Amniotic epithelial cell (primary cell): ENCODE measurements around the gene AFF2.
A peak's percentile ranks its signal among the peaks of the same experiment; 100 is the strongest.

ENCODE experiments used
- DNase-seq: peaks from one replicate; pipeline ENCODE4 v3.0.0-alpha.2; 2010; ENCODE audit warnings: low read depth

Gene AFF2

GRCh38 chrX:148500423-148501385, at the start of gene AFF2:
TSS of gene AFF2 (plus strand) at chrX:148500617. CDS start at chrX:148501098, 481 bp downstream.
- DNase-seq: peak; percentile 4

- DNase-seq: no peak
These were observed 43.1 kb upstream of the AFF2 start for GRCh38 chrX:148457279-148457678.

DNA sequence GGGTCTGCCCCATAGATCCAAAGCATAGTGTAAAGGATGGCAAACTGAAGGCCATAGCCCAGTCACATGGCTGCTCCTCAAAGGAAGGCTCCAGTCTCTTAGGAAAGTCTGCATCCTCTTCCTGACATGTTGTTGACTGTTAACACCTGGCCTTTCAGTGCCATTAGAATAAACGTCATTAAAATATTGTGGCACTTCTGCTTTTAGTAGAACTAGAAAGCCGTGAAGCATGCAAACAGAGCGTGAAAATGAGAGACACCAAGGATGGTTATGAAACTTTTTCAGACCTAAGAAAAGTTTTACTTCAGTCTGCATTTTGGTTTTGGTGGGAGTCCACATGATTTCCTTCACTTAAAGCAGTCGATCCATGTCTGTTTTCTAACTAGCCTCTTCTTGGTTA, 41.1 kb upstream of the AFF2 start:
- no peak for DNase-seq

DNA sequence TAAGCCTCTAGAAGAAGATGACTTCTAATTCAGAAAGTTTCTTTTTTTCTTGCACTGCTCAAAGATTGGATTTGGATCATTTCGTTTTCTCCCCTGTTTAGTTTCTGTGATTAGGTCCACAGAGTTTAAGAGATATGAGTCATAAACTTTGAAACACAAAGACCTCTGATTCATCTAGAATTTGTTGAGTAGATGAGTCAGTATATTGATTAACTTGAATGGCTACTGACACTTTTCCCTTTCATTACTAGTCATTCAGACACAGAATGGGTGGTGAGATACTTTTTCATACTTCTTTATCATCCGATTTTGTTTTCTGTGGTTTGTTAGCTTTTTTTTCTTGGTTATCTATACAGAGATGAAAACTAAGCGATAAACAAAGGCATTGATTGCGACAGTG, 34.1 kb upstream of the AFF2 start:
- no peak for DNase-seq

DNA sequence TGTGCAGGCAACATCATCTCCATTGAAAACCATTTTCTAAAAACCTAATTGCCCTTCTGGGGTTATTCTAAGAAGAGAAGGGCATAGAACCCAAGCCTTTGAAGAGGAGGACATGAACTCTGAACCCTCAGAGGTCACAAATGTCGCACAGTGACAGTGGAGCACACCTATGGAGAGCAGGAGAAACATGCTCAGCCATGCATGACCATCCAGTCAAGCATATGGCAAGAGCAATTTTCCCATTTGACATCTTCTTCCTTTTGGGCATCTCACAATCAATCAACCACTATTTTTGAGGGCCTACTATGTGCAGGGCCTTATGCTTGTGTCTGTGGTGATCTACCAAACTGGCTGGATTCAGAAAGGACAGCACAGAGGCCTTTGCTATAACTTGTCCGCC, 30.1 kb upstream of the AFF2 start:
- no peak for DNase-seq

GRCh38 chrX:148474030-148474429, 26.4 kb upstream of the AFF2 start:
- DNase-seq: no peak

- no peak for DNase-seq
These were observed 8.4 kb upstream of the AFF2 start for GRCh38 chrX:148492057-148492456.

DNA sequence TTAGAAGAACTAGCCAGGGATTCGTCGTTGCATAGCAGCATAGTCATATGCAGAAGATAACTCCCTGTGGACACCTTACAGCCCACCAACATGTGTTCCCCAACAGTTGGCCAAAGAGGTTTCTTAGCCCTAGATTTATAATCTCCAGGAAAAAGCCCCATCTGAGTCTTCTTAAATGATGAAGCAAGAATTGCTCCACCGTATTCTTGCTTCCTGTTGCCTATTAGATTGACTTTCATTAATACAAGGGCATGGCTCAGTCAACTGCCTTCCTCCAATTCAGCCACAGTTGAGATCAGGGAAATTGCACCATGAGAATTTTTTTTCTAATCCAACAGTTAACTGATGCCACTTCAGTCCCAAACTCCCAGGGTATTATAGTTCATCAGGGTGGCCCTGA, 5.2 kb upstream of the AFF2 start:
- DNase-seq: no peak

GRCh38 chrX:148498067-148498466, 2.4 kb upstream of the AFF2 start:
- no peak for DNase-seq

DNA sequence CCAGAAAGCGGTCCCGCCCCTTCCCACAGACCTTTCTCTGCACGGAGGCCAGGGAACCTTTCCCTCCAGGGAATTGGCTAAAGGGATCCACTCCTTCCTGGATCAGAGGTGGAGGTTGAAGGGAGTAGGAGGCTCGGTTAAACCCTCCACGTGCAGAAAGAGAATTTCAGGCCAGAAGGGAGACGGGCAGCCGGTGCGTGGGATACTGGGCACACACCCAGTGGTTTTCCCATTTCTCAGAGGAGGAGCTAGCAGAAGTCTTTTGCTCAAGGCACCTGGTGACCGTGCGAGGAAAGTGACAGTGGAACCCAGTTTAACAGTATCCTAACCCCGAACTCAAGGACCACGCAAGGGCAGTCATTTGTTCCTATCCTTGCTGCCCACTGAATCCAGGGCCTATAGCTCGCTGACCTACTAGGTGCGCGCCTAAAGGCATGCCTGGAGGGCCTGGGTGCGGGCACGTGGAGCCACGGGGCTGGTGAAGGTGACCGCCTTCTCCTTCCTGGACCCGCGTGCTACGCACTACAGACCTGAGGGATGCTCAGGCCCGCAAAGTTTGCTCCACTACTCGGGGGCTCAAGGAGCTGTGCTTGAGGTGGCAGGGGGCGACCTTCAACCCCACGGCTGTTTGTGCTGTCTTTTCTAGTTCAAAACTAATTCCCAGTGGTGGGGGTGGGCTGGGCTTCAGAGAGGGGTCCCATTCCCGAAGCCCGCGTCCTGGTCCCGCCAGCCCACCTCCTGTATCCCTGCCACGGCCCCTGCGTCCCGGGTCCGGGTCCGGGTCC, 587 bp upstream of the AFF2 start:
- DNase-seq: no peak

DNA sequence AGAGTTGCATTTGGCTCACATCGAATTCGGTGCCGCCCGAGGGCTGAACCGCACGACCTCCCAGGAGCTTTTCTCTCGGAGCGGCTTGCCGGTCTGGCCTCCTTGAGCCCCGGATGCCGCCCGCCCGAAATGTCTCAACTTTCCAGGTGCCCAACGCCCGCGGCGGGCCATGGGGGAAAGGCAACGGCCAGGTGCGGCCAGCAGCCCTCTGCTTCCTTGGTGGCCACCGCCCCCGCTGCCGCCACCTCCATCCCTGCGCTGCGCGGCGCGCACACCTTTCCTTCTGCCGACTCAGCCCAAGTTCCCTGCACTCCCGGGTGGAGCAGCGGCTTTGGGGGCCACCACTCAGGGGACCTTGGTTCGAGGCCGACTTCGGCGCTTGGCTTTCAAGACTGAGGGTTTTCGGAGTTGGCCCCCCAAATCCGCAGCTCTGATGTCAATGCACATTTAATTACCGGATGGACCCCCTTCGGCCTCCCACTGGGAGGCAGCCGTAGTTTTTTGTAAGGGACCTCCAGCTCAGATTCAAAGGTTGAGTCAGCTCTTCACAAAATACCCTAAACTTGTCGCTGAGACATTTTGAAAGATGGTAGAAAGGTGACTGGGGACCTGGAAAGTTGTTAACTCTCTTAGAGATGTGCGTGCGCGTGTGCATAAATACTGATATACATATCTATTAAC, 1.1 kb downstream of the AFF2 start:
- no peak for DNase-seq

DNA sequence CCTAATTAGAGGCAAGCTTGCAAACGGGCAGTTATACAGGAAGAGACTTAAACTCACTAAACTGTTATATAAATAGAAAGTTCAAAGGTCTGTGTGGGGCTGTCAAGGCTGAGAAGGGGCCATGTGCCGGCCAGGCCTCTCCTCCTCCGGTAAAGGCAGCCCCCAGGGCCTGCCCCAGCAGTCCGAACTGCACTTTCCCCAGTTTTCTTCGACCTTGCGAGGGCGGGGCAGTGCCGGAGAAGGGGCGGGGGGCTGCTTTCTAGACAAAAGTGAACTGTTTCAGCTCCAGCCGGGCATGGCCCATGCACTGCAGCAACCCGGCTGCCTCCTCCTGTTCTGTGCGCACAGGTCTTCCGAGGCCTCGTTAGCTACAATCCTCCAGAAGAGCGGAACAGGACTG, 4.1 kb downstream of the AFF2 start:
- DNase-seq: no peak

- DNase-seq: no peak
These were observed 7.0 kb downstream of the AFF2 start for GRCh38 chrX:148507418-148507817.

DNA sequence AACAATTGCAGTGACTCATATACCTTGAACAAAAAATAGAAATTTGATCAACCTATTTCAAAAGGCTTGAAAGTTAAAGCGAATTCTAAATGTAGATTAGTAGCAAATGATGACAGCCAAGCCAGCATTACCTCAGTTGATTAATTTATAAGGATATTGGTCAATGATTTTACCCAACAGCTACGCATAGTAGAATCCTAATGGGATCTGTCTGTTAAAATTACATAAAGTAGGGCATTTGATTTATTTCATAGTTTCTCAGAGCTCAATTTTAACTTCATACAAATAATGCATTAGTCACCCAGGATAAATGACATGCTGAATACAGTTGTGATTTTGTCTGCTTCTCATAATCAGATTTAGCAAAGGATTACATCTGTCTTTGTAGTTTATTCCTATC, 12.0 kb downstream of the AFF2 start:
- DNase-seq: no peak

- no peak for DNase-seq
These were observed 13.2 kb downstream of the AFF2 start for GRCh38 chrX:148513661-148514060.

- DNase-seq: peak; percentile 35
These were observed 16.8 kb downstream of the AFF2 start for GRCh38 chrX:148517176-148517575.

- no peak for DNase-seq
These were observed 21.6 kb downstream of the AFF2 start for GRCh38 chrX:148522006-148522405.

GRCh38 chrX:148523303-148524080, 23.1 kb downstream of the AFF2 start:
- no peak for DNase-seq

DNA sequence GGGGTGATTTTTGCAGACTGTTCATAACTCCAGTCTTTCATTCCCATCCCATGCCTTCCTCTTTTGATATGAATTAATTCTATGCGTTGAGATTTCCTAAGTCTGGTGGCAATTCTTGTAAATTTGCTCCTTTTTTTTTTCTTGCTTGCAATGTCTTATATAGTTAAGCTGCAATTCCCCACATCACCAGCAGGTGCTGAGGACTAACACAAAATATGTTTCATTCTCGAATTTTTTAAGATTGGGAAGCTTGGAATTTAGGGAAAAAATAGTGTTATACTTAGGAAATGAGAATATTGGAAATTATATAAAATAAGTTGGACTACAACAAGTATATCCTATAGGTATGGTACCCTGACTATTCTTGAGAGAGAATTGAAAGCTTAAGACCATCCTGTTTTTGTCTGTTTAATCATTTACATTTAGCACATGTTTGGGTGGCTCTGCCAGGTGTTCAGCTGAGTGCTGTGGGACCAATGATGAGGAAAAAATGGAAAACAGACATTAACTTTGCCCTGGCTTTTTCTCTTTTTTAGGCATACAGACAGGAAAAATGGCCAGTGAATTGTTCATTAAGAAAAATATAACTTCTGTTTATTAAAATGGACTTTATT, 30.2 kb downstream of the AFF2 start:
- peak; percentile 25 for DNase-seq

- DNase-seq: no peak
These were observed 33.9 kb downstream of the AFF2 start for GRCh38 chrX:148534291-148534690.

GRCh38 chrX:148535639-148536038, 35.2 kb downstream of the AFF2 start:
- no peak for DNase-seq
